WTC11 (cell line): Measurements from ENCODE around the gene CDH16. TPM values are rescaled to one million over a fixed set of nuclear protein-coding genes. Genes with fewer than 3 reads are reported as not detected.

Source experiments
- ATAC-seq: fragments of 200-7000 bp; cut with Tn5 transposase; 2 replicates; pipeline ENCODE4 v1.10.0; 2021; ENCODE audit warnings: mild to moderate bottlenecking, moderate library complexity
- CTCF ChIA-PET: fragments of 300-600 bp; sonication (Branson Sonifier 250); formaldehyde crosslinking; loops from one replicate; lab custom pipeline; 2021; ENCODE audit warnings: antibody characterized with exemption; lab: Charles Lee
- POLR2A ChIA-PET: fragments of 350-600 bp; sonication (Branson Sonifier 250); formaldehyde crosslinking; loops from one replicate; lab custom pipeline; 2021; ENCODE audit warnings: antibody characterized with exemption; lab: Charles Lee
- DNase-seq: peaks from one replicate; pipeline ENCODE4 v3.0.0; 2021; ENCODE audit warnings: low spot score
- H3K27ac Mint-ChIP-seq: 2 replicates; pipeline ENCODE4 v1.8.0; 2021; ENCODE audit warnings: mixed read lengths
- H3K27me3 Mint-ChIP-seq: 2 replicates; pipeline ENCODE4 v1.8.0; 2021; ENCODE audit warnings: low read depth, mild to moderate bottlenecking, moderate library complexity, mixed read lengths
- H3K36me3 Mint-ChIP-seq: 2 replicates; pipeline ENCODE4 v1.8.0; 2021; ENCODE audit warnings: mixed read lengths
- H3K4me1 Mint-ChIP-seq: 2 replicates; pipeline ENCODE4 v1.8.0; 2022; ENCODE audit warnings: mixed read lengths
- H3K4me3 Mint-ChIP-seq: 2 replicates; pipeline ENCODE4 v1.8.0; 2021; ENCODE audit warnings: mild to moderate bottlenecking, moderate library complexity, mixed read lengths
- H3K9me3 Mint-ChIP-seq: 2 replicates; pipeline ENCODE4 v1.8.0; 2021; ENCODE audit warnings: mixed read lengths
- ESRRA ChIP-seq: sonication (generic); formaldehyde crosslinking; IDR thresholded peaks from 2 replicates; pipeline ENCODE4 v1.8.1; 2022; ENCODE audit warnings: mild to moderate bottlenecking, missing genetic modification reagents, borderline replicate concordance
- JUN ChIP-seq: sonication (generic); formaldehyde crosslinking; IDR thresholded peaks from 2 replicates; pipeline ENCODE4 v1.8.0; 2023; ENCODE audit warnings: mild to moderate bottlenecking, missing genetic modification reagents
- MXD4 ChIP-seq: fragments of 250-450 bp; sonication (Bioruptor Pico); IDR thresholded peaks from 2 replicates; pipeline ENCODE4 v1.8.0; 2021; ENCODE audit warnings: mild to moderate bottlenecking, moderate library complexity, borderline replicate concordance
- NR1H2 ChIP-seq: sonication (generic); formaldehyde crosslinking; IDR thresholded peaks from 2 replicates; pipeline ENCODE4 v1.9.0; 2021; ENCODE audit warnings: mild to moderate bottlenecking, moderate library complexity, missing genetic modification reagents
- SP1 ChIP-seq: sonication (generic); formaldehyde crosslinking; conservative IDR thresholded peaks from 2 replicates; pipeline ENCODE4 v1.8.1; 2022; ENCODE audit warnings: missing genetic modification reagents
- ZNF671 ChIP-seq: fragments of 250-450 bp; sonication (Bioruptor Pico); IDR thresholded peaks from 2 replicates; pipeline ENCODE4 v1.8.0; 2021; ENCODE audit warnings: mild to moderate bottlenecking
- total RNA-seq: library from RNA; stranded (reverse); gene quantifications from 3 replicates; pipeline ENCODE4 v1.2.3, GENCODE V29; 2021
- TF ChIP-seq, protein P1 (sequence below): sonication (generic); formaldehyde crosslinking; IDR thresholded peaks from 2 replicates; pipeline ENCODE4 v1.8.0; 2022; ENCODE audit warnings: missing genetic modification reagents
- TF ChIP-seq, protein P2 (sequence below): sonication (generic); formaldehyde crosslinking; IDR thresholded peaks from 2 replicates; pipeline ENCODE4 v1.8.1; 2022; ENCODE audit warnings: low read depth, missing genetic modification reagents, borderline replicate concordance
- TF ChIP-seq, protein P3 (sequence below): fragments of 250-450 bp; sonication (Bioruptor Pico); IDR thresholded peaks from 2 replicates; pipeline ENCODE4 v1.9.0; 2021; ENCODE audit warnings: mild to moderate bottlenecking, borderline replicate concordance
- TF ChIP-seq, protein P4 (sequence below): fragments of 200-600 bp; IDR thresholded peaks from 2 replicates; pipeline ENCODE4 v1.8.0; 2022; ENCODE audit warnings: antibody characterized with exemption

The CDH16 gene
- total RNA-seq, 1 experiment from 2014 or later = not detected

DNA sequence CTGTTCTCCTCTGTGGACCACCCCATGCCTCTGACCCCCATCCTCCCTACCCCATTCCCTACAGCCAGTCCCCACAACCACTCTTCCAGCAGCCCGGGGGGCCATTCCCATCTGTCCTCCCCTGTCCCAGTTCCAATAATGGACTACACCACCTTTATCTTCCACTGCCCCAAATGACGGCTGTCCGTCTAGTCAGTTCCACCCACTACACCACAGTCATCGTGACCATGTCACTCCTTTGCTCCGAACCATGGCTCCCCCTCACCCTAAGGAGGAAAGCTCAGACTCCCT, 23.1 kb downstream of the CDH16 start:
- Mint-ChIP-seq H3K4me1 (peaks cover 8% of the 10 kb centered on the region), H3K9me3 (no peaks in the 10 kb centered on the region), H3K27me3 (no peaks in the 10 kb centered on the region; the same call in 1 of the 2 replicates), H3K36me3 (no peaks in the 10 kb centered on the region)
- DNase-seq = no peak
- ATAC-seq = no peak
- TF ChIP-seq MXD4 (CRISPR knock-in tag) (no peak), ESRRA (CRISPR knock-in tag) (no peak), JUN (CRISPR knock-in tag) (no peak)
- TF ChIP-seq, protein P1, sequence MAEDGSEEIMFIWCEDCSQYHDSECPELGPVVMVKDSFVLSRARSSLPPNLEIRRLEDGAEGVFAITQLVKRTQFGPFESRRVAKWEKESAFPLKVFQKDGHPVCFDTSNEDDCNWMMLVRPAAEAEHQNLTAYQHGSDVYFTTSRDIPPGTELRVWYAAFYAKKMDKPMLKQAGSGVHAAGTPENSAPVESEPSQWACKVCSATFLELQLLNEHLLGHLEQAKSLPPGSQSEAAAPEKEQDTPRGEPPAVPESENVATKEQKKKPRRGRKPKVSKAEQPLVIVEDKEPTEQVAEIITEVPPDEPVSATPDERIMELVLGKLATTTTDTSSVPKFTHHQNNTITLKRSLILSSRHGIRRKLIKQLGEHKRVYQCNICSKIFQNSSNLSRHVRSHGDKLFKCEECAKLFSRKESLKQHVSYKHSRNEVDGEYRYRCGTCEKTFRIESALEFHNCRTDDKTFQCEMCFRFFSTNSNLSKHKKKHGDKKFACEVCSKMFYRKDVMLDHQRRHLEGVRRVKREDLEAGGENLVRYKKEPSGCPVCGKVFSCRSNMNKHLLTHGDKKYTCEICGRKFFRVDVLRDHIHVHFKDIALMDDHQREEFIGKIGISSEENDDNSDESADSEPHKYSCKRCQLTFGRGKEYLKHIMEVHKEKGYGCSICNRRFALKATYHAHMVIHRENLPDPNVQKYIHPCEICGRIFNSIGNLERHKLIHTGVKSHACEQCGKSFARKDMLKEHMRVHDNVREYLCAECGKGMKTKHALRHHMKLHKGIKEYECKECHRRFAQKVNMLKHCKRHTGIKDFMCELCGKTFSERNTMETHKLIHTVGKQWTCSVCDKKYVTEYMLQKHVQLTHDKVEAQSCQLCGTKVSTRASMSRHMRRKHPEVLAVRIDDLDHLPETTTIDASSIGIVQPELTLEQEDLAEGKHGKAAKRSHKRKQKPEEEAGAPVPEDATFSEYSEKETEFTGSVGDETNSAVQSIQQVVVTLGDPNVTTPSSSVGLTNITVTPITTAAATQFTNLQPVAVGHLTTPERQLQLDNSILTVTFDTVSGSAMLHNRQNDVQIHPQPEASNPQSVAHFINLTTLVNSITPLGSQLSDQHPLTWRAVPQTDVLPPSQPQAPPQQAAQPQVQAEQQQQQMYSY = no peak
- TF ChIP-seq, protein P2, sequence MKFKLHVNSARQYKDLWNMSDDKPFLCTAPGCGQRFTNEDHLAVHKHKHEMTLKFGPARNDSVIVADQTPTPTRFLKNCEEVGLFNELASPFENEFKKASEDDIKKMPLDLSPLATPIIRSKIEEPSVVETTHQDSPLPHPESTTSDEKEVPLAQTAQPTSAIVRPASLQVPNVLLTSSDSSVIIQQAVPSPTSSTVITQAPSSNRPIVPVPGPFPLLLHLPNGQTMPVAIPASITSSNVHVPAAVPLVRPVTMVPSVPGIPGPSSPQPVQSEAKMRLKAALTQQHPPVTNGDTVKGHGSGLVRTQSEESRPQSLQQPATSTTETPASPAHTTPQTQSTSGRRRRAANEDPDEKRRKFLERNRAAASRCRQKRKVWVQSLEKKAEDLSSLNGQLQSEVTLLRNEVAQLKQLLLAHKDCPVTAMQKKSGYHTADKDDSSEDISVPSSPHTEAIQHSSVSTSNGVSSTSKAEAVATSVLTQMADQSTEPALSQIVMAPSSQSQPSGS = no peak
- TF ChIP-seq, all 79 proteins: peak for 0
- Mint-ChIP-seq H3K27ac (no peak overlapping the region), H3K4me3 (no peak overlapping the region)
- ChIA-PET CTCF (interaction anchor here (0.6 to 11.5 kb wide), 24 partner anchors 8 to 799 kb away, joined by 3 to 175 read pairs (median 6); partner anchors contain the start of genes CDH16, CES3, CIAO2B and NAE1), POLR2A (interaction anchor here (0.5 to 0.9 kb wide), 2 partner anchors 15 to 364 kb away, joined by 3 read pairs; partner anchors contain the start of gene PDP2)

DNA sequence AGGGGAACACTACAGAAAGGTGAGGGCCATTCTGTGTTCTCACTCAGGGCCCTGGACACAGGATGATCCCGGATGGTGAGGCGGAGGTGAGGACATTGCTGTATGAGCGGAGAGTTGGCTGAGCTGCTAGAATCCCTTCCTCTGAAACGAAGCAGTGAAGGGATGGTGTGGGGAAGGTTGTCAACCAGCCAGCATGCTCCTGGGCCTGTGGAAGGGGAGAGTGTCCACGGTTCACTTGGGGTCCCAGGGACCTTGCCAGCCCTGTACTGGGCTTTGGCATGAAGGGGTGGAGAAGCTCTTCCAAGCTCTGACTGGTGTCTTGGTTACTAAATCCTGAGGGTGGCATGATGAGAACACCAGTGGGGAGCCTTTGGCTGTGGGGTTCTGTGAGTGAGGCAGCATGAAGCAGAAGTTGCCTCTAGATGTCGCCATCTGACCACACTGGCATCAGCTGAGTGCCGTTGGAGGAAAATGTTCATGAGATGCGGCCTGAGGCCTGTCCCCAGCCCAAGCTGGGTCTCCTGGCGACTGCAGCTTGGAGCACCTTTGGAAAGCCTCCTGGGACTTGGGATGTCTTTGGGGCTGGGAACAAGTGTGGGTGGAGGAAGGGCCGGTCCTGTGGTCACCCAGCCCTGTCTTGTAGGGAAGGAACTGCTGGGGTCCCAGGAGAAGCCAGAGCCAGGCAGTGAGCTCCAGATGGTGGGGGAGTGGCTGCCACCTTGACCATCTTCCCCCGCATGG, 23.6 kb downstream of the CDH16 start:
- H3K27ac Mint-ChIP-seq = peak overlapping the region; percentile 19

More for the DNA sequence above, 23.6 kb downstream of the CDH16 start:
- Mint-ChIP-seq H3K9me3 (no peaks in the 10 kb centered on the region), H3K27me3 (no peaks in the 10 kb centered on the region; the same call in 1 of the 2 replicates), H3K4me1 (peaks cover 7% of the 10 kb centered on the region), H3K4me3 (no peak overlapping the region), H3K36me3 (no peaks in the 10 kb centered on the region)
- DNase-seq (peak; percentile 69), ATAC-seq (peak; percentile 85)
- CTCF ChIA-PET = interaction anchor here (0.7 to 11.5 kb wide), 24 partner anchors 9 to 260 kb away, joined by 3 to 175 read pairs (median 6); partner anchors contain the start of genes CDH16, CES3, CIAO2B and NAE1
- TF ChIP-seq, protein P3, sequence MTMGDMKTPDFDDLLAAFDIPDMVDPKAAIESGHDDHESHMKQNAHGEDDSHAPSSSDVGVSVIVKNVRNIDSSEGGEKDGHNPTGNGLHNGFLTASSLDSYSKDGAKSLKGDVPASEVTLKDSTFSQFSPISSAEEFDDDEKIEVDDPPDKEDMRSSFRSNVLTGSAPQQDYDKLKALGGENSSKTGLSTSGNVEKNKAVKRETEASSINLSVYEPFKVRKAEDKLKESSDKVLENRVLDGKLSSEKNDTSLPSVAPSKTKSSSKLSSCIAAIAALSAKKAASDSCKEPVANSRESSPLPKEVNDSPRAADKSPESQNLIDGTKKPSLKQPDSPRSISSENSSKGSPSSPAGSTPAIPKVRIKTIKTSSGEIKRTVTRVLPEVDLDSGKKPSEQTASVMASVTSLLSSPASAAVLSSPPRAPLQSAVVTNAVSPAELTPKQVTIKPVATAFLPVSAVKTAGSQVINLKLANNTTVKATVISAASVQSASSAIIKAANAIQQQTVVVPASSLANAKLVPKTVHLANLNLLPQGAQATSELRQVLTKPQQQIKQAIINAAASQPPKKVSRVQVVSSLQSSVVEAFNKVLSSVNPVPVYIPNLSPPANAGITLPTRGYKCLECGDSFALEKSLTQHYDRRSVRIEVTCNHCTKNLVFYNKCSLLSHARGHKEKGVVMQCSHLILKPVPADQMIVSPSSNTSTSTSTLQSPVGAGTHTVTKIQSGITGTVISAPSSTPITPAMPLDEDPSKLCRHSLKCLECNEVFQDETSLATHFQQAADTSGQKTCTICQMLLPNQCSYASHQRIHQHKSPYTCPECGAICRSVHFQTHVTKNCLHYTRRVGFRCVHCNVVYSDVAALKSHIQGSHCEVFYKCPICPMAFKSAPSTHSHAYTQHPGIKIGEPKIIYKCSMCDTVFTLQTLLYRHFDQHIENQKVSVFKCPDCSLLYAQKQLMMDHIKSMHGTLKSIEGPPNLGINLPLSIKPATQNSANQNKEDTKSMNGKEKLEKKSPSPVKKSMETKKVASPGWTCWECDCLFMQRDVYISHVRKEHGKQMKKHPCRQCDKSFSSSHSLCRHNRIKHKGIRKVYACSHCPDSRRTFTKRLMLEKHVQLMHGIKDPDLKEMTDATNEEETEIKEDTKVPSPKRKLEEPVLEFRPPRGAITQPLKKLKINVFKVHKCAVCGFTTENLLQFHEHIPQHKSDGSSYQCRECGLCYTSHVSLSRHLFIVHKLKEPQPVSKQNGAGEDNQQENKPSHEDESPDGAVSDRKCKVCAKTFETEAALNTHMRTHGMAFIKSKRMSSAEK (CRISPR knock-in tag) = 0 out of 2 replicates have a peak, but pooled peaks have one; percentile 21
- TF ChIP-seq, protein P4, sequence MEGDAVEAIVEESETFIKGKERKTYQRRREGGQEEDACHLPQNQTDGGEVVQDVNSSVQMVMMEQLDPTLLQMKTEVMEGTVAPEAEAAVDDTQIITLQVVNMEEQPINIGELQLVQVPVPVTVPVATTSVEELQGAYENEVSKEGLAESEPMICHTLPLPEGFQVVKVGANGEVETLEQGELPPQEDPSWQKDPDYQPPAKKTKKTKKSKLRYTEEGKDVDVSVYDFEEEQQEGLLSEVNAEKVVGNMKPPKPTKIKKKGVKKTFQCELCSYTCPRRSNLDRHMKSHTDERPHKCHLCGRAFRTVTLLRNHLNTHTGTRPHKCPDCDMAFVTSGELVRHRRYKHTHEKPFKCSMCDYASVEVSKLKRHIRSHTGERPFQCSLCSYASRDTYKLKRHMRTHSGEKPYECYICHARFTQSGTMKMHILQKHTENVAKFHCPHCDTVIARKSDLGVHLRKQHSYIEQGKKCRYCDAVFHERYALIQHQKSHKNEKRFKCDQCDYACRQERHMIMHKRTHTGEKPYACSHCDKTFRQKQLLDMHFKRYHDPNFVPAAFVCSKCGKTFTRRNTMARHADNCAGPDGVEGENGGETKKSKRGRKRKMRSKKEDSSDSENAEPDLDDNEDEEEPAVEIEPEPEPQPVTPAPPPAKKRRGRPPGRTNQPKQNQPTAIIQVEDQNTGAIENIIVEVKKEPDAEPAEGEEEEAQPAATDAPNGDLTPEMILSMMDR = peak; percentile 32; the same call in 1 of the 2 replicates
- TF ChIP-seq NR1H2 (CRISPR knock-in tag) (no peak), MXD4 (CRISPR knock-in tag) (no peak), ZNF671 (CRISPR knock-in tag) (no peak), SP1 (CRISPR knock-in tag) (no peak)
- TF ChIP-seq, all 79 proteins: peak for 2
- POLR2A ChIA-PET = interaction anchor here (0.5 to 0.9 kb wide), 3 partner anchors 15 to 365 kb away, joined by 3 to 4 read pairs (median 3); partner anchors contain the start of gene PDP2
